Stomach (tissue), 4 donors: Measurements from ENCODE around the gene ANTXR1.

ENCODE experiments used
- CTCF ChIP-seq, 7 experiments: fragments of 450-650 bp in 4 of 7; fragments of 200-600 bp in 3 of 7; sonication (generic) in 3 of 7; IDR thresholded peaks; one replicate each; pipeline ENCODE4 v1.5.1; 2016 to 2019; ENCODE audit warnings: antibody characterized with exemption in 7 of 7, control low read depth in 2 of 7, mild to moderate bottlenecking in 1 of 7
- EP300 ChIP-seq: sonication (generic); formaldehyde crosslinking; IDR thresholded peaks from one replicate; pipeline ENCODE4 v1.6.1; 2017; ENCODE audit warnings: antibody characterized with exemption

GRCh38 chr2:69204654-69205053 lies 191.7 kb downstream of the ANTXR1 start:
- TF ChIP-seq CTCF (IDR thresholded peaks at IDR 0.05), result no peak
- TF ChIP-seq EP300, result no peak
